HepG2 (cell line): ENCODE data around the gene IGFALS. TPM values are rescaled to one million over a fixed set of nuclear protein-coding genes. Genes with fewer than 3 reads are reported as not detected.

Experiments
- HES4 ChIP-seq: sonication (generic); formaldehyde crosslinking; IDR thresholded peaks from 2 replicates; pipeline ENCODE4 v1.9.0; 2021; ENCODE audit warnings: mild to moderate bottlenecking, missing genetic modification reagents, borderline replicate concordance
- HMGXB4 ChIP-seq, 2 experiments: sonication (generic) in 1 of 2; formaldehyde crosslinking in 1 of 2; IDR thresholded peaks; 2 replicates each; pipeline versions ENCODE4 v1.4.0 to v1.6.1; 2018 to 2020; ENCODE audit warnings: missing genetic modification reagents in 2 of 2, borderline replicate concordance in 1 of 2, low read depth in 1 of 2, mild to moderate bottlenecking in 1 of 2, missing biosample characterization in 1 of 2
- MZF1 ChIP-seq: sonication (generic); formaldehyde crosslinking; IDR thresholded peaks from 2 replicates; pipeline ENCODE4 v1.8.1; 2023; ENCODE audit warnings: mild to moderate bottlenecking, missing genetic modification reagents, borderline replicate concordance
- NPAS2 ChIP-seq: sonication (generic); formaldehyde crosslinking; IDR thresholded peaks from 2 replicates; pipeline ENCODE4 v1.8.0; 2022; ENCODE audit warnings: mild to moderate bottlenecking, missing genetic modification reagents, borderline replicate concordance
- SNAPC2 ChIP-seq: sonication (generic); formaldehyde crosslinking; IDR thresholded peaks from 2 replicates; pipeline ENCODE4 v1.8.1; 2022; ENCODE audit warnings: mild to moderate bottlenecking, missing genetic modification reagents
- ZBTB8A ChIP-seq: sonication (generic); formaldehyde crosslinking; IDR thresholded peaks from 2 replicates; pipeline ENCODE4 v1.4.0; 2020; ENCODE audit warnings: mild to moderate bottlenecking, low read depth, missing genetic modification reagents, borderline replicate concordance
- ZNF557 ChIP-seq: sonication (generic); formaldehyde crosslinking; IDR thresholded peaks from 2 replicates; pipeline ENCODE4 v1.4.0; 2020; ENCODE audit warnings: missing genetic modification reagents
- ZSCAN9 ChIP-seq: IDR thresholded peaks from 2 replicates; pipeline ENCODE4 v1.6.1; 2016; ENCODE audit warnings: borderline replicate concordance
- polyA plus RNA-seq, 8 experiments: library from polyadenylated mRNA; depleted of rRNA in 3 of 8; stranded (reverse) in 7 of 8; unstranded in 1 of 8; fragments of >200 nt; fragmentation: Illumina TruSeq in 4 of 8; extraction: Trizol in 4 of 8; gene quantifications; 2 replicates each; pipeline versions ENCODE4 v1.2.1 to v1.2.3, GENCODE V29; 2011 to 2016; ENCODE audit warnings: low read depth in 4 of 8, missing spikeins in 1 of 8, mixed read lengths in 1 of 8; ENCODE audit not compliant: insufficient read depth in 1 of 8
- total RNA-seq, 5 experiments: library from RNA; depleted of rRNA; stranded (reverse); fragments of >200 nt; fragmentation: Illumina TruSeq; extraction: Trizol; gene quantifications; 2 replicates each; pipeline ENCODE4 v1.2.3, GENCODE V29; 2016; ENCODE audit warnings: low read depth in 1 of 5
- TF ChIP-seq, protein P1 (sequence below): sonication (generic); formaldehyde crosslinking; IDR thresholded peaks from 2 replicates; pipeline ENCODE4 v1.5.0; 2020; ENCODE audit warnings: missing genetic modification reagents
- TF ChIP-seq, protein P2 (sequence below): sonication (generic); formaldehyde crosslinking; IDR thresholded peaks from 2 replicates; pipeline ENCODE4 v1.9.0; 2022; ENCODE audit warnings: low read depth, missing genetic modification reagents
- TF ChIP-seq, protein P3 (sequence below): fragments of 450-650 bp; IDR thresholded peaks from 2 replicates; pipeline ENCODE4 v1.6.1; 2017; ENCODE audit warnings: mild to moderate bottlenecking
- TF ChIP-seq, protein P4 (sequence below): sonication (generic); formaldehyde crosslinking; conservative IDR thresholded peaks from 2 replicates; pipeline ENCODE4 v1.4.0; 2020; ENCODE audit warnings: mild to moderate bottlenecking, missing genetic modification reagents, moderate library complexity
- TF ChIP-seq, protein P5 (sequence below): sonication (generic); formaldehyde crosslinking; IDR thresholded peaks from 2 replicates; pipeline ENCODE4 v1.5.0; 2020; ENCODE audit warnings: missing genetic modification reagents

The IGFALS gene
- total and polyA plus RNA-seq, 2 of the 13 experiments (the other 11 are each of a cell fraction or from before 2014, with no cell fraction given) = 0.34 to 2.4 TPM

DNA sequence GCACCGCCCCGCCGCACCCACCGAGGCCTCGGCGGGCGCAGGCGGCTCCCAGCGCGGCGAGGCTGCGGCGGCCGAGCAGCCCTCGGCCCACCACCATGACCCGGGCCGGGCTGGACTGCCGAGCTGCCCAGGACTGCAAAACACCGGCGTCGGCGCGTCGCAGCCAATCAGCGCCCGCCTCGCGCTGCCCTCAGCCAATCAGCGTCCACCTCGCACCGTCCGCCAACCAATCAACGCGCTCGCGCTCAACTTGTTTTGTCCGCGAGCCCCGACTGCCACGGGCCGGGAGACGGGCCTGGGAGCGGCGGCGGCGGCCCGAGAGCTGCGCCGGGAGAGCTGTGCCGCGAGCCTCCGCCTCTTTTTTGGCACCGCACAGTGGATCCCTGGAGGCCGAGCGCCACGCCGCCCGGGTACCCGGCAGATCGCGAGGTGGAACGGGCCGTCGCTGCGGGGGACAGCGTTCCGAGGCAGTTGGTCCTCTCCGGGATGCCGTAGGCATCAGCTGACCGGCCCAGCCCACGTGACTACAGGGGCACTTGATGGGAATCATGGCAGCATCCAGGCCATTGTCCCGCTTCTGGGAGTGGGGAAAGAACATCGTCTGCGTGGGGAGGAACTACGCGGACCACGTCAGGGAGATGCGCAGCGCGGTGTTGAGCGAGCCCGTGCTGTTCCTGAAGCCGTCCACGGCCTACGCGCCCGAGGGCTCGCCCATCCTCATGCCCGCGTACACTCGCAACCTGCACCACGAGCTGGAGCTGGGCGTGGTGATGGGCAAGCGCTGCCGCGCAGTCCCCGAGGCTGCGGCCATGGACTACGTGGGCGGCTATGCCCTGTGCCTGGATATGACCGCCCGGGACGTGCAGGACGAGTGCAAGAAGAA, 33.4 kb upstream of the IGFALS start, which contains the start of the genes FAHD1 and HAGH (continued):
- TF ChIP-seq, protein P1, sequence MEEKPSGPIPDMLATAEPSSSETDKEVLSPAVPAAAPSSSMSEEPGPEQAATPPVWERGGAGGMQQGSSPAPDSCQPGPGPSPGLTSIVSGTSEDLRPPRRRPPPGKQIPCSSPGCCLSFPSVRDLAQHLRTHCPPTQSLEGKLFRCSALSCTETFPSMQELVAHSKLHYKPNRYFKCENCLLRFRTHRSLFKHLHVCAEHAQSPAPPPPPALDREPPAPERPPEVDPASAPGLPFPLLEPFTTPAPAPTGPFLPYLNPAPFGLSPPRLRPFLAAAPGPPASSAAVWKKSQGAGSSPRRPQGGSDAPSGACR (CRISPR knock-in tag) = peak; percentile 92
- TF ChIP-seq, protein P2, sequence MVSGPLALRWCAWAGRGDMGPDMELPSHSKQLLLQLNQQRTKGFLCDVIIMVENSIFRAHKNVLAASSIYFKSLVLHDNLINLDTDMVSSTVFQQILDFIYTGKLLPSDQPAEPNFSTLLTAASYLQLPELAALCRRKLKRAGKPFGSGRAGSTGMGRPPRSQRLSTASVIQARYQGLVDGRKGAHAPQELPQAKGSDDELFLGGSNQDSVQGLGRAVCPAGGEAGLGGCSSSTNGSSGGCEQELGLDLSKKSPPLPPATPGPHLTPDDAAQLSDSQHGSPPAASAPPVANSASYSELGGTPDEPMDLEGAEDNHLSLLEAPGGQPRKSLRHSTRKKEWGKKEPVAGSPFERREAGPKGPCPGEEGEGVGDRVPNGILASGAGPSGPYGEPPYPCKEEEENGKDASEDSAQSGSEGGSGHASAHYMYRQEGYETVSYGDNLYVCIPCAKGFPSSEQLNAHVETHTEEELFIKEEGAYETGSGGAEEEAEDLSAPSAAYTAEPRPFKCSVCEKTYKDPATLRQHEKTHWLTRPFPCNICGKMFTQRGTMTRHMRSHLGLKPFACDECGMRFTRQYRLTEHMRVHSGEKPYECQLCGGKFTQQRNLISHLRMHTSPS (CRISPR knock-in tag) = peak; percentile 82
- peak; percentile 78; the same call in 1 of the 2 replicates for TF ChIP-seq SNAPC2
- TF ChIP-seq ZNF557 (CRISPR knock-in tag) = no peak
- no peak for TF ChIP-seq NPAS2
- TF ChIP-seq, protein P3, sequence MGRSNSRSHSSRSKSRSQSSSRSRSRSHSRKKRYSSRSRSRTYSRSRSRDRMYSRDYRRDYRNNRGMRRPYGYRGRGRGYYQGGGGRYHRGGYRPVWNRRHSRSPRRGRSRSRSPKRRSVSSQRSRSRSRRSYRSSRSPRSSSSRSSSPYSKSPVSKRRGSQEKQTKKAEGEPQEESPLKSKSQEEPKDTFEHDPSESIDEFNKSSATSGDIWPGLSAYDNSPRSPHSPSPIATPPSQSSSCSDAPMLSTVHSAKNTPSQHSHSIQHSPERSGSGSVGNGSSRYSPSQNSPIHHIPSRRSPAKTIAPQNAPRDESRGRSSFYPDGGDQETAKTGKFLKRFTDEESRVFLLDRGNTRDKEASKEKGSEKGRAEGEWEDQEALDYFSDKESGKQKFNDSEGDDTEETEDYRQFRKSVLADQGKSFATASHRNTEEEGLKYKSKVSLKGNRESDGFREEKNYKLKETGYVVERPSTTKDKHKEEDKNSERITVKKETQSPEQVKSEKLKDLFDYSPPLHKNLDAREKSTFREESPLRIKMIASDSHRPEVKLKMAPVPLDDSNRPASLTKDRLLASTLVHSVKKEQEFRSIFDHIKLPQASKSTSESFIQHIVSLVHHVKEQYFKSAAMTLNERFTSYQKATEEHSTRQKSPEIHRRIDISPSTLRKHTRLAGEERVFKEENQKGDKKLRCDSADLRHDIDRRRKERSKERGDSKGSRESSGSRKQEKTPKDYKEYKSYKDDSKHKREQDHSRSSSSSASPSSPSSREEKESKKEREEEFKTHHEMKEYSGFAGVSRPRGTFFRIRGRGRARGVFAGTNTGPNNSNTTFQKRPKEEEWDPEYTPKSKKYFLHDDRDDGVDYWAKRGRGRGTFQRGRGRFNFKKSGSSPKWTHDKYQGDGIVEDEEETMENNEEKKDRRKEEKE = no peak
- peak; percentile 72; the same call in 1 of the 2 replicates for TF ChIP-seq HES4
- TF ChIP-seq, protein P4, sequence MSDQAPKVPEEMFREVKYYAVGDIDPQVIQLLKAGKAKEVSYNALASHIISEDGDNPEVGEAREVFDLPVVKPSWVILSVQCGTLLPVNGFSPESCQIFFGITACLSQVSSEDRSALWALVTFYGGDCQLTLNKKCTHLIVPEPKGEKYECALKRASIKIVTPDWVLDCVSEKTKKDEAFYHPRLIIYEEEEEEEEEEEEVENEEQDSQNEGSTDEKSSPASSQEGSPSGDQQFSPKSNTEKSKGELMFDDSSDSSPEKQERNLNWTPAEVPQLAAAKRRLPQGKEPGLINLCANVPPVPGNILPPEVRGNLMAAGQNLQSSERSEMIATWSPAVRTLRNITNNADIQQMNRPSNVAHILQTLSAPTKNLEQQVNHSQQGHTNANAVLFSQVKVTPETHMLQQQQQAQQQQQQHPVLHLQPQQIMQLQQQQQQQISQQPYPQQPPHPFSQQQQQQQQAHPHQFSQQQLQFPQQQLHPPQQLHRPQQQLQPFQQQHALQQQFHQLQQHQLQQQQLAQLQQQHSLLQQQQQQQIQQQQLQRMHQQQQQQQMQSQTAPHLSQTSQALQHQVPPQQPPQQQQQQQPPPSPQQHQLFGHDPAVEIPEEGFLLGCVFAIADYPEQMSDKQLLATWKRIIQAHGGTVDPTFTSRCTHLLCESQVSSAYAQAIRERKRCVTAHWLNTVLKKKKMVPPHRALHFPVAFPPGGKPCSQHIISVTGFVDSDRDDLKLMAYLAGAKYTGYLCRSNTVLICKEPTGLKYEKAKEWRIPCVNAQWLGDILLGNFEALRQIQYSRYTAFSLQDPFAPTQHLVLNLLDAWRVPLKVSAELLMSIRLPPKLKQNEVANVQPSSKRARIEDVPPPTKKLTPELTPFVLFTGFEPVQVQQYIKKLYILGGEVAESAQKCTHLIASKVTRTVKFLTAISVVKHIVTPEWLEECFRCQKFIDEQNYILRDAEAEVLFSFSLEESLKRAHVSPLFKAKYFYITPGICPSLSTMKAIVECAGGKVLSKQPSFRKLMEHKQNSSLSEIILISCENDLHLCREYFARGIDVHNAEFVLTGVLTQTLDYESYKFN (CRISPR knock-in tag) = peak; percentile 53; the same call in 1 of the 2 replicates
- peak; percentile 81; the same call in 1 of the 2 replicates for TF ChIP-seq ZSCAN9 (CRISPR knock-in tag)
- TF ChIP-seq, protein P5, sequence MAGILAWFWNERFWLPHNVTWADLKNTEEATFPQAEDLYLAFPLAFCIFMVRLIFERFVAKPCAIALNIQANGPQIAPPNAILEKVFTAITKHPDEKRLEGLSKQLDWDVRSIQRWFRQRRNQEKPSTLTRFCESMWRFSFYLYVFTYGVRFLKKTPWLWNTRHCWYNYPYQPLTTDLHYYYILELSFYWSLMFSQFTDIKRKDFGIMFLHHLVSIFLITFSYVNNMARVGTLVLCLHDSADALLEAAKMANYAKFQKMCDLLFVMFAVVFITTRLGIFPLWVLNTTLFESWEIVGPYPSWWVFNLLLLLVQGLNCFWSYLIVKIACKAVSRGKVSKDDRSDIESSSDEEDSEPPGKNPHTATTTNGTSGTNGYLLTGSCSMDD (CRISPR knock-in tag) = no peak
- TF ChIP-seq MZF1 (CRISPR knock-in tag) = peak; percentile 93; the same call in 1 of the 2 replicates
- TF ChIP-seq HMGXB4 (CRISPR knock-in tag; IDR thresholded peaks at IDR 0.05; ENCODE audit: borderline replicate concordance in 1 of 2, low read depth in 1 of 2) = peak; percentile 87 to 90; a peak in 3 of 4 replicates
- 0 out of 2 replicates have a peak, but pooled peaks have one; percentile 43 for TF ChIP-seq ZBTB8A
